SK-N-SH treated with all-trans-retinoic acid at 6 μM for 48 hours (cell line): ENCODE measurements around the gene DNAJC3.

ENCODE experiments used
- ATAC-seq: fragments of 200-7000 bp; cut with Tn5 transposase; 3 replicates; pipeline ENCODE4 v1.9.1; 2020; ENCODE audit warnings: mild to moderate bottlenecking, moderate library complexity
- ARNTL ChIP-seq: fragments of 450-650 bp; formaldehyde crosslinking; IDR thresholded peaks from 2 replicates; pipeline ENCODE4 v1.5.0; 2020; ENCODE audit warnings: low read depth, mild to moderate bottlenecking, moderate library complexity, borderline replicate concordance
- BACH2 ChIP-seq: fragments of 250-450 bp; sonication (Bioruptor Pico); IDR thresholded peaks from 2 replicates; pipeline ENCODE4 v1.9.0; 2021; ENCODE audit warnings: mild to moderate bottlenecking, borderline replicate concordance
- CSDC2 ChIP-seq: fragments of 250-450 bp; sonication (Bioruptor Pico); IDR thresholded peaks from 2 replicates; pipeline ENCODE4 v1.5.0; 2020; ENCODE audit warnings: mild to moderate bottlenecking, moderate library complexity
- ESRRG ChIP-seq: fragments of 250-450 bp; sonication (Bioruptor Pico); IDR thresholded peaks from 2 replicates; pipeline ENCODE4 v1.6.1; 2021; ENCODE audit warnings: mild to moderate bottlenecking
- GLIS3 ChIP-seq: fragments of 250-450 bp; sonication (Bioruptor Pico); IDR thresholded peaks from 2 replicates; pipeline ENCODE4 v1.5.0; 2020; ENCODE audit warnings: mild to moderate bottlenecking, moderate library complexity
- ISL1 ChIP-seq: fragments of 250-450 bp; sonication (Bioruptor Pico); IDR thresholded peaks from 2 replicates; pipeline ENCODE4 v2.1.2; 2022; ENCODE audit warnings: mild to moderate bottlenecking, moderate library complexity
- OSR1 ChIP-seq: fragments of 250-450 bp; sonication (Bioruptor Pico); IDR thresholded peaks from 2 replicates; pipeline ENCODE4 v1.8.0; 2022; ENCODE audit warnings: moderate library complexity, mild to moderate bottlenecking, inconsistent platforms
- PATZ1 ChIP-seq: fragments of 250-450 bp; sonication (Bioruptor Pico); IDR thresholded peaks from 2 replicates; pipeline ENCODE4 v1.8.0; 2020; ENCODE audit warnings: mild to moderate bottlenecking, moderate library complexity, borderline replicate concordance
- PPARA ChIP-seq: fragments of 250-450 bp; sonication (Bioruptor Pico); IDR thresholded peaks from 2 replicates; pipeline ENCODE4 v1.5.0; 2020; ENCODE audit warnings: mild to moderate bottlenecking, borderline replicate concordance
- RARB ChIP-seq: fragments of 250-450 bp; sonication (Bioruptor Pico); IDR thresholded peaks from 2 replicates; pipeline ENCODE4 v1.8.0; 2021; ENCODE audit warnings: mild to moderate bottlenecking, moderate library complexity
- SNAI2 ChIP-seq: fragments of 250-450 bp; sonication (Bioruptor Pico); IDR thresholded peaks from 2 replicates; pipeline ENCODE4 v1.5.0; 2020; ENCODE audit warnings: mild to moderate bottlenecking, moderate library complexity
- TCF4 ChIP-seq: fragments of 250-450 bp; sonication (Bioruptor Pico); IDR thresholded peaks from 2 replicates; pipeline ENCODE4 v1.8.0; 2021; ENCODE audit warnings: mild to moderate bottlenecking, moderate library complexity, borderline replicate concordance
- TOX ChIP-seq: fragments of 250-450 bp; sonication (Bioruptor Pico); IDR thresholded peaks from 2 replicates; pipeline ENCODE4 v1.8.0; 2021; ENCODE audit warnings: mild to moderate bottlenecking, moderate library complexity, borderline replicate concordance
- TSHZ2 ChIP-seq: fragments of 250-450 bp; sonication (Bioruptor Pico); IDR thresholded peaks from 2 replicates; pipeline ENCODE4 v1.5.0; 2020; ENCODE audit warnings: mild to moderate bottlenecking, moderate library complexity
- ZC3H10 ChIP-seq: fragments of 250-450 bp; sonication (Bioruptor Pico); IDR thresholded peaks from 2 replicates; pipeline ENCODE4 v1.5.1; 2021; ENCODE audit warnings: mild to moderate bottlenecking, moderate library complexity
- ZFP3 ChIP-seq: fragments of 250-450 bp; sonication (Bioruptor Pico); IDR thresholded peaks from 2 replicates; pipeline ENCODE4 v1.5.0; 2020; ENCODE audit warnings: mild to moderate bottlenecking, moderate library complexity
- ZFP30 ChIP-seq: fragments of 450-650 bp; formaldehyde crosslinking; IDR thresholded peaks from 2 replicates; pipeline ENCODE4 v1.5.0; 2022; ENCODE audit warnings: mild to moderate bottlenecking, moderate library complexity
- ZNF565 ChIP-seq: fragments of 450-650 bp; formaldehyde crosslinking; conservative IDR thresholded peaks from 2 replicates; pipeline ENCODE4 v1.5.0; 2020; ENCODE audit warnings: low read depth, mild to moderate bottlenecking, moderate library complexity
- ZNF70 ChIP-seq: fragments of 450-650 bp; formaldehyde crosslinking; IDR thresholded peaks from 2 replicates; pipeline ENCODE4 v1.5.0; 2020; ENCODE audit warnings: mild to moderate bottlenecking, moderate library complexity
- ZNF8 ChIP-seq: fragments of 450-650 bp; formaldehyde crosslinking; IDR thresholded peaks from 2 replicates; pipeline ENCODE4 v1.5.0; 2020; ENCODE audit warnings: mild to moderate bottlenecking, moderate library complexity
- TF ChIP-seq, protein P1 (sequence below): fragments of 250-450 bp; sonication (Bioruptor Pico); IDR thresholded peaks from 2 replicates; pipeline ENCODE4 v1.5.1; 2020; ENCODE audit warnings: low read depth, mild to moderate bottlenecking, moderate library complexity
- TF ChIP-seq, protein P2 (sequence below): fragments of 250-450 bp; sonication (Bioruptor Pico); IDR thresholded peaks from 2 replicates; pipeline ENCODE4 v1.5.1; 2021; ENCODE audit warnings: mild to moderate bottlenecking, moderate library complexity
- TF ChIP-seq, protein P3 (sequence below): fragments of 250-450 bp; sonication (Bioruptor Pico); IDR thresholded peaks from 2 replicates; pipeline ENCODE4 v1.8.0; 2021; ENCODE audit warnings: low read depth, mild to moderate bottlenecking, moderate library complexity, borderline replicate concordance

Gene DNAJC3

GRCh38 chr13:95628488-95628887 lies 48.5 kb upstream of the DNAJC3 start:
- no peak for ATAC-seq
- TF ChIP-seq TOX (CRISPR knock-in tag) (no peak), RARB (CRISPR knock-in tag) (no peak), ISL1 (CRISPR knock-in tag) (no peak), SNAI2 (CRISPR knock-in tag) (no peak), ZFP3 (CRISPR knock-in tag) (no peak), ARNTL (CRISPR knock-in tag) (no peak), TCF4 (CRISPR knock-in tag) (no peak), ESRRG (CRISPR knock-in tag) (no peak)

DNA sequence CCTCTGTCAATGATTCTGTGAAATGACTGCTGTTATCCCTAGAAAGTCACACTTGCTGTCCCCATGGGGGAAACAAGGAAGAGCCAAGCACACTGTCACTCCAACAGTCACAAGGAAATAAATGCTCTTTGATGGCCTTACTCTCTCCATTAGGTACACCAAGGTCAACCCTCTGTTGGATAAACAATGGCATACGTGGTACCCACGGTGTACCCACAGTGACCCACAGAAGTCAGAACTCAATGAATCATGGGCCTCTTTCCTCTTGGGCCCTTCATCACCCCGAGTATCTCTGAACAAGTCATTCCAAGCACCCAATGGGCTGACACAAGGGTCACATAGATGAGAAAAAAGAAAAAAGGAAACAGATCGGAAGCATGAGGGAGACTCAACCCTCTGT lies 47.9 kb upstream of the DNAJC3 start:
- TF ChIP-seq ZC3H10 (CRISPR knock-in tag) (no peak), ZNF565 (CRISPR knock-in tag) (no peak), CSDC2 (CRISPR knock-in tag) (no peak), ZFP30 (CRISPR knock-in tag) (no peak), PATZ1 (CRISPR knock-in tag) (no peak), GLIS3 (CRISPR knock-in tag) (no peak), RARB (CRISPR knock-in tag) (no peak), ARNTL (CRISPR knock-in tag) (no peak), ZNF70 (CRISPR knock-in tag) (no peak), TCF4 (CRISPR knock-in tag) (no peak), ZNF8 (CRISPR knock-in tag) (no peak), ZFP3 (CRISPR knock-in tag) (no peak), BACH2 (no peak), PPARA (CRISPR knock-in tag) (no peak), SNAI2 (CRISPR knock-in tag) (no peak), TSHZ2 (CRISPR knock-in tag) (no peak)
- TF ChIP-seq, protein P1, sequence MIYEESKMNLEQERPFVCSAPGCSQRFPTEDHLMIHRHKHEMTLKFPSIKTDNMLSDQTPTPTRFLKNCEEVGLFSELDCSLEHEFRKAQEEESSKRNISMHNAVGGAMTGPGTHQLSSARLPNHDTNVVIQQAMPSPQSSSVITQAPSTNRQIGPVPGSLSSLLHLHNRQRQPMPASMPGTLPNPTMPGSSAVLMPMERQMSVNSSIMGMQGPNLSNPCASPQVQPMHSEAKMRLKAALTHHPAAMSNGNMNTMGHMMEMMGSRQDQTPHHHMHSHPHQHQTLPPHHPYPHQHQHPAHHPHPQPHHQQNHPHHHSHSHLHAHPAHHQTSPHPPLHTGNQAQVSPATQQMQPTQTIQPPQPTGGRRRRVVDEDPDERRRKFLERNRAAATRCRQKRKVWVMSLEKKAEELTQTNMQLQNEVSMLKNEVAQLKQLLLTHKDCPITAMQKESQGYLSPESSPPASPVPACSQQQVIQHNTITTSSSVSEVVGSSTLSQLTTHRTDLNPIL (CRISPR knock-in tag): no peak
- TF ChIP-seq, protein P2, sequence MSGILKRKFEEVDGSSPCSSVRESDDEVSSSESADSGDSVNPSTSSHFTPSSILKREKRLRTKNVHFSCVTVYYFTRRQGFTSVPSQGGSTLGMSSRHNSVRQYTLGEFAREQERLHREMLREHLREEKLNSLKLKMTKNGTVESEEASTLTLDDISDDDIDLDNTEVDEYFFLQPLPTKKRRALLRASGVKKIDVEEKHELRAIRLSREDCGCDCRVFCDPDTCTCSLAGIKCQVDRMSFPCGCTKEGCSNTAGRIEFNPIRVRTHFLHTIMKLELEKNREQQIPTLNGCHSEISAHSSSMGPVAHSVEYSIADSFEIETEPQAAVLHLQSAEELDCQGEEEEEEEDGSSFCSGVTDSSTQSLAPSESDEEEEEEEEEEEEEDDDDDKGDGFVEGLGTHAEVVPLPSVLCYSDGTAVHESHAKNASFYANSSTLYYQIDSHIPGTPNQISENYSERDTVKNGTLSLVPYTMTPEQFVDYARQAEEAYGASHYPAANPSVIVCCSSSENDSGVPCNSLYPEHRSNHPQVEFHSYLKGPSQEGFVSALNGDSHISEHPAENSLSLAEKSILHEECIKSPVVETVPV: no peak
- TF ChIP-seq, protein P3, sequence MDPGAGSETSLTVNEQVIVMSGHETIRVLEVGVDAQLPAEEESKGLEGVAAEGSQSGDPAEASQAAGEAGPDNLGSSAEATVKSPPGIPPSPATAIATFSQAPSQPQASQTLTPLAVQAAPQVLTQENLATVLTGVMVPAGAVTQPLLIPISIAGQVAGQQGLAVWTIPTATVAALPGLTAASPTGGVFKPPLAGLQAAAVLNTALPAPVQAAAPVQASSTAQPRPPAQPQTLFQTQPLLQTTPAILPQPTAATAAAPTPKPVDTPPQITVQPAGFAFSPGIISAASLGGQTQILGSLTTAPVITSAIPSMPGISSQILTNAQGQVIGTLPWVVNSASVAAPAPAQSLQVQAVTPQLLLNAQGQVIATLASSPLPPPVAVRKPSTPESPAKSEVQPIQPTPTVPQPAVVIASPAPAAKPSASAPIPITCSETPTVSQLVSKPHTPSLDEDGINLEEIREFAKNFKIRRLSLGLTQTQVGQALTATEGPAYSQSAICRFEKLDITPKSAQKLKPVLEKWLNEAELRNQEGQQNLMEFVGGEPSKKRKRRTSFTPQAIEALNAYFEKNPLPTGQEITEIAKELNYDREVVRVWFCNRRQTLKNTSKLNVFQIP (CRISPR knock-in tag): no peak
- ATAC-seq: no peak

- no peak for ATAC-seq
- TF ChIP-seq, protein P2: no peak
- TF ChIP-seq PPARA (CRISPR knock-in tag) (no peak), OSR1 (CRISPR knock-in tag) (no peak), ZC3H10 (CRISPR knock-in tag) (no peak), ISL1 (CRISPR knock-in tag) (no peak)
Measured at GRCh38 chr13:95630593-95630992, 46.3 kb upstream of the DNAJC3 start.
